Measurements from ENCODE around the gene SHB. TPM values are rescaled to one million over a fixed set of nuclear protein-coding genes. Genes with fewer than 3 reads are reported as not detected.

SHB gene
- total RNA-seq, 1 donor from 2014 or later = 16.7 TPM

DNA sequence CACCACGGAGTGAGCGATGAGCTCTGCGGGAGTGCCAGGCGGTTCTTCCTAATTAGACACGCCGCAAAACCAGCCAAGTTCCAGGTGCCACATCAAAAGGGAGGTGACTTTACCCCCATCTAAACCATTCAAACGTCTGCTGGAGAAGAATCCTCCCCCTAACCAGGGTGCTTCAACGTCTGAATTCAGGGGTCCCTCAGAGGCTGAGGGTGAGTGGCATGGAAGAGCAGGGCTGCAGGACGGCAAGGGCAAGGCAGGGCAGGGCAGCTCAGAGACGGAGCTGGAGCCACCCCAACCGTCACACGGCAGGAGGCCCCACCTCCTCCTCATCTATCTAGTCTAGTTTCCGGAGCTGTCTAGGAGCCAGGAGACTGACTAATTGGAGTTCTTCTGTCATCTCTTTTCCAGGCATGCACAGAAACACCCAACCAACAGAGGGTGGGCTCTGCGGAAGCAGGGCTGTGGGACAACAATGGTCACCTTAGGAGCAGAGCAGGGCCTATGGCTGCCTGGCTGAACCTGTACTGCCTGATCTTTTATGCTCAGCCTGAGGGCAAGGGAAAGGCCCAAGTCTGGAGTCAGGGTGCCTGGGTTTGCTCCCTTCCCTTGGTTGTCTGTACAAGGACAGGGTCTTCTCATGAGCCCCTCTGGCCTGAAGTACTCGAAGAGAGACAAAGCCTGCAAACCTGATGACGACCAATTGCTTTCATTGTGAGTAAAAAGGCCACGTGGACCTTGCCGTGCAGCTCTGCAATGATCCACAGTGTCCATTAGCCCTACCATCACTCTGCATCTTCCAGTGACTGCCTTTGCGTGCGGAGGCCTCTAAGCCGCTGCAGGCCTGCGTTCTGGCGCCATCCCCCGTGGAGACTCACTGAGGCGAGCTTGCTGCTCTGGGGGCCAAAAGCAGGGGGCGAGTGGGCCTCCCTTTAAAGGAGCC lies 84.1 kb downstream of the SHB start:
- DNase-seq (ENCODE audit: extremely low spot score, unreplicated experiment) = no peak
- no peaks in the 10 kb centered on the region for H3K9me3 Mint-ChIP-seq (ENCODE audit: unreplicated experiment)
- TF ChIP-seq, protein P1, sequence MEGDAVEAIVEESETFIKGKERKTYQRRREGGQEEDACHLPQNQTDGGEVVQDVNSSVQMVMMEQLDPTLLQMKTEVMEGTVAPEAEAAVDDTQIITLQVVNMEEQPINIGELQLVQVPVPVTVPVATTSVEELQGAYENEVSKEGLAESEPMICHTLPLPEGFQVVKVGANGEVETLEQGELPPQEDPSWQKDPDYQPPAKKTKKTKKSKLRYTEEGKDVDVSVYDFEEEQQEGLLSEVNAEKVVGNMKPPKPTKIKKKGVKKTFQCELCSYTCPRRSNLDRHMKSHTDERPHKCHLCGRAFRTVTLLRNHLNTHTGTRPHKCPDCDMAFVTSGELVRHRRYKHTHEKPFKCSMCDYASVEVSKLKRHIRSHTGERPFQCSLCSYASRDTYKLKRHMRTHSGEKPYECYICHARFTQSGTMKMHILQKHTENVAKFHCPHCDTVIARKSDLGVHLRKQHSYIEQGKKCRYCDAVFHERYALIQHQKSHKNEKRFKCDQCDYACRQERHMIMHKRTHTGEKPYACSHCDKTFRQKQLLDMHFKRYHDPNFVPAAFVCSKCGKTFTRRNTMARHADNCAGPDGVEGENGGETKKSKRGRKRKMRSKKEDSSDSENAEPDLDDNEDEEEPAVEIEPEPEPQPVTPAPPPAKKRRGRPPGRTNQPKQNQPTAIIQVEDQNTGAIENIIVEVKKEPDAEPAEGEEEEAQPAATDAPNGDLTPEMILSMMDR (IDR thresholded peaks at IDR 0.05) = no peak
- no peak overlapping the region for H3K4me3 Mint-ChIP-seq (ENCODE audit: unreplicated experiment)
- no peaks in the 10 kb centered on the region for H3K27me3 Mint-ChIP-seq (ENCODE audit: unreplicated experiment)
- no peaks in the 10 kb centered on the region for H3K36me3 Mint-ChIP-seq (ENCODE audit: unreplicated experiment)
- H3K4me1 Mint-ChIP-seq (ENCODE audit: unreplicated experiment) = peaks cover 11% of the 10 kb centered on the region
- H3K27ac Mint-ChIP-seq (ENCODE audit: unreplicated experiment) = no peak overlapping the region

- Mint-ChIP-seq H3K4me1 (ENCODE audit: unreplicated experiment) (peaks cover 12% of the 10 kb centered on the region), H3K36me3 (ENCODE audit: unreplicated experiment) (no peaks in the 10 kb centered on the region), H3K27me3 (ENCODE audit: unreplicated experiment) (no peaks in the 10 kb centered on the region), H3K27ac (ENCODE audit: unreplicated experiment) (no peak overlapping the region), H3K4me3 (ENCODE audit: unreplicated experiment) (no peak overlapping the region), H3K9me3 (ENCODE audit: unreplicated experiment) (no peaks in the 10 kb centered on the region)
- DNase-seq (ENCODE audit: extremely low spot score, unreplicated experiment) = no peak
- TF ChIP-seq, protein P1 (IDR thresholded peaks at IDR 0.05) = no peak
Observed at GRCh38 chr9:37984278-37984671, 84.8 kb downstream of the SHB start.

GRCh38 chr9:37983381-37984067 lies 85.5 kb downstream of the SHB start:
- H3K4me3 Mint-ChIP-seq (ENCODE audit: unreplicated experiment) = no peak overlapping the region
- H3K4me1 Mint-ChIP-seq (ENCODE audit: unreplicated experiment) = peaks cover 14% of the 10 kb centered on the region
- H3K36me3 Mint-ChIP-seq (ENCODE audit: unreplicated experiment) = no peaks in the 10 kb centered on the region
- H3K27me3 Mint-ChIP-seq (ENCODE audit: unreplicated experiment) = no peaks in the 10 kb centered on the region
- no peaks in the 10 kb centered on the region for H3K9me3 Mint-ChIP-seq (ENCODE audit: unreplicated experiment)
- H3K27ac Mint-ChIP-seq (ENCODE audit: unreplicated experiment) = no peak overlapping the region
- DNase-seq (ENCODE audit: extremely low spot score, unreplicated experiment) = no peak
- TF ChIP-seq, protein P1 (IDR thresholded peaks at IDR 0.05) = no peak

- no peaks in the 10 kb centered on the region for H3K9me3 Mint-ChIP-seq (ENCODE audit: unreplicated experiment)
Observed at GRCh38 chr9:37979844-37980243, 89.2 kb downstream of the SHB start.

More at GRCh38 chr9:37979844-37980243, 89.2 kb downstream of the SHB start:
- Mint-ChIP-seq H3K27me3 (ENCODE audit: unreplicated experiment) (no peaks in the 10 kb centered on the region), H3K4me1 (ENCODE audit: unreplicated experiment) (peaks cover 13% of the 10 kb centered on the region), H3K27ac (ENCODE audit: unreplicated experiment) (no peak overlapping the region), H3K4me3 (ENCODE audit: unreplicated experiment) (no peak overlapping the region), H3K36me3 (ENCODE audit: unreplicated experiment) (no peaks in the 10 kb centered on the region)
- TF ChIP-seq, protein P1 (IDR thresholded peaks at IDR 0.05) = no peak
- DNase-seq (ENCODE audit: extremely low spot score, unreplicated experiment) = no peak

Data from osteocyte (in vitro differentiated cells).